Stimulated activated naive B cell treated with anti-CD40 and anti-IgM and Interleukin-4, amounts not matched to agents 10 μg/mL and 1 μg/mL and 100 μg/mL, for 72 hours (primary cell): Measurements from ENCODE around the gene IGF2.

Experiments used
- ATAC-seq, 2 donors: fragments of 150-1000 bp; cut with Tn5 transposase; replicated peaks; 2 replicates each; pipeline ENCODE4 v1.10.0; 2021; ENCODE audit warnings: moderate library complexity in 1 of 2
- DNase-seq: peaks from one replicate; pipeline ENCODE4 v3.0.0; 2021
- H3K27ac Mint-ChIP-seq: one replicate; pipeline ENCODE4 v1.8.0; 2022; ENCODE audit warnings: mild to moderate bottlenecking, mixed read lengths
- H3K27me3 Mint-ChIP-seq, 2 donors: one replicate each; pipeline ENCODE4 v1.8.0; 2022; ENCODE audit warnings: mixed read lengths in 2 of 2
- H3K36me3 Mint-ChIP-seq, 2 donors: one replicate each; pipeline ENCODE4 v1.8.0; 2022; ENCODE audit warnings: mixed read lengths in 2 of 2, mild to moderate bottlenecking in 1 of 2
- H3K4me1 Mint-ChIP-seq, 2 donors: one replicate each; pipeline ENCODE4 v1.8.0; 2022; ENCODE audit warnings: mixed read lengths in 2 of 2, mild to moderate bottlenecking in 1 of 2
- H3K4me3 Mint-ChIP-seq, 2 donors: one replicate each; pipeline ENCODE4 v1.8.0; 2022; ENCODE audit warnings: mild to moderate bottlenecking in 2 of 2, mixed read lengths in 2 of 2, moderate library complexity in 1 of 2
- H3K9me3 Mint-ChIP-seq, 2 donors: one replicate each; pipeline ENCODE4 v1.8.0; 2022; ENCODE audit warnings: mixed read lengths in 2 of 2, mild to moderate bottlenecking in 1 of 2

IGF2 gene

GRCh38 chr11:2097356-2097997 is 41.7 kb downstream of the IGF2 start:
- H3K9me3 Mint-ChIP-seq: no peaks in the 10 kb centered on the region
- H3K27ac Mint-ChIP-seq: no peak overlapping the region
- no peak for ATAC-seq
- peaks cover 3 to 6% of the 10 kb centered on the region in 2 donors for H3K4me1 Mint-ChIP-seq
- DNase-seq: no peak
- H3K27me3 Mint-ChIP-seq: peaks cover 46 to 64% of the 10 kb centered on the region in 2 donors
- H3K4me3 Mint-ChIP-seq: no peak overlapping the region
- H3K36me3 Mint-ChIP-seq: no peaks in the 10 kb centered on the region

GRCh38 chr11:2096919-2097301 is 42.3 kb downstream of the IGF2 start:
- DNase-seq: no peak
- no peak for ATAC-seq
- H3K36me3 Mint-ChIP-seq: no peaks in the 10 kb centered on the region
- H3K9me3 Mint-ChIP-seq: no peaks in the 10 kb centered on the region
- peaks cover 44 to 63% of the 10 kb centered on the region in 2 donors for H3K27me3 Mint-ChIP-seq
- H3K4me1 Mint-ChIP-seq: peaks cover 3 to 6% of the 10 kb centered on the region in 2 donors
- no peak overlapping the region for H3K4me3 Mint-ChIP-seq
- H3K27ac Mint-ChIP-seq: no peak overlapping the region

GRCh38 chr11:2096011-2096918 is 42.9 kb downstream of the IGF2 start:
- Mint-ChIP-seq H3K36me3 (no peaks in the 10 kb centered on the region), H3K9me3 (no peaks in the 10 kb centered on the region), H3K4me3 (no peak overlapping the region), H3K4me1 (peaks cover 3 to 6% of the 10 kb centered on the region in 2 donors), H3K27ac (no peak overlapping the region), H3K27me3 (peaks cover 46 to 61% of the 10 kb centered on the region in 2 donors)
- DNase-seq: no peak
- ATAC-seq: no peak

GRCh38 chr11:2095542-2095941 is 43.6 kb downstream of the IGF2 start:
- peaks cover 3 to 6% of the 10 kb centered on the region in 2 donors for H3K4me1 Mint-ChIP-seq
- H3K4me3 Mint-ChIP-seq: no peak overlapping the region
- DNase-seq (no peak), ATAC-seq (no peak)
- H3K27me3 Mint-ChIP-seq: peaks cover 46 to 59% of the 10 kb centered on the region in 2 donors
- no peak overlapping the region for H3K27ac Mint-ChIP-seq
- H3K36me3 Mint-ChIP-seq: no peaks in the 10 kb centered on the region
- H3K9me3 Mint-ChIP-seq: no peaks in the 10 kb centered on the region

GRCh38 chr11:2095198-2095520 is 44.0 kb downstream of the IGF2 start:
- H3K9me3 Mint-ChIP-seq: no peaks in the 10 kb centered on the region
- H3K4me3 Mint-ChIP-seq: no peak overlapping the region
- no peaks in the 10 kb centered on the region for H3K36me3 Mint-ChIP-seq
- peaks cover 46 to 59% of the 10 kb centered on the region in 2 donors for H3K27me3 Mint-ChIP-seq
- ATAC-seq (no peak), DNase-seq (no peak)
- H3K27ac Mint-ChIP-seq: no peak overlapping the region
- H3K4me1 Mint-ChIP-seq: peaks cover 3 to 6% of the 10 kb centered on the region in 2 donors

GRCh38 chr11:2094354-2095197 is 44.6 kb downstream of the IGF2 start:
- Mint-ChIP-seq H3K4me1 (peaks cover 3 to 6% of the 10 kb centered on the region in 2 donors), H3K27me3 (peaks cover 46 to 57% of the 10 kb centered on the region in 2 donors), H3K4me3 (no peak overlapping the region)

GRCh38 chr11:2093575-2094353 is 45.4 kb downstream of the IGF2 start:
- peak in 1 of 2 donors; percentile 37 for ATAC-seq
- Mint-ChIP-seq H3K9me3 (no peaks in the 10 kb centered on the region), H3K27me3 (peaks cover 40 to 49% of the 10 kb centered on the region in 2 donors), H3K4me1 (peaks cover 3 to 6% of the 10 kb centered on the region in 2 donors), H3K36me3 (no peaks in the 10 kb centered on the region), H3K4me3 (no peak overlapping the region), H3K27ac (no peak overlapping the region)
- DNase-seq: no peak

More at GRCh38 chr11:2094354-2095197, 44.6 kb downstream of the IGF2 start:
- H3K9me3 Mint-ChIP-seq: no peaks in the 10 kb centered on the region
- H3K27ac Mint-ChIP-seq: no peak overlapping the region
- DNase-seq: no peak
- no peaks in the 10 kb centered on the region for H3K36me3 Mint-ChIP-seq
- ATAC-seq: no peak

- peak; percentile 28 to 43 for ATAC-seq
- Mint-ChIP-seq H3K36me3 (no peaks in the 10 kb centered on the region), H3K4me3 (no peak overlapping the region), H3K9me3 (no peaks in the 10 kb centered on the region), H3K27ac (no peak overlapping the region), H3K4me1 (peaks cover 3 to 6% of the 10 kb centered on the region in 2 donors), H3K27me3 (peaks cover 45% of the 10 kb centered on the region in 2 donors)
- no peak for DNase-seq
Observed at GRCh38 chr11:2092956-2093412, 46.2 kb downstream of the IGF2 start.

GRCh38 chr11:2092464-2092910 is 46.7 kb downstream of the IGF2 start:
- Mint-ChIP-seq H3K27ac (no peak overlapping the region), H3K36me3 (no peaks in the 10 kb centered on the region), H3K4me3 (no peak overlapping the region), H3K4me1 (peaks cover 3 to 6% of the 10 kb centered on the region in 2 donors), H3K27me3 (peaks cover 42 to 45% of the 10 kb centered on the region in 2 donors), H3K9me3 (no peaks in the 10 kb centered on the region)
- DNase-seq (no peak), ATAC-seq (no peak)

GRCh38 chr11:2091786-2092463 is 47.3 kb downstream of the IGF2 start:
- Mint-ChIP-seq H3K27me3 (peaks cover 40 to 45% of the 10 kb centered on the region in 2 donors), H3K9me3 (no peaks in the 10 kb centered on the region), H3K36me3 (no peaks in the 10 kb centered on the region), H3K4me3 (no peak overlapping the region), H3K27ac (no peak overlapping the region), H3K4me1 (peaks cover 3 to 6% of the 10 kb centered on the region in 2 donors)
- ATAC-seq (no peak), DNase-seq (no peak)

- H3K27me3 Mint-ChIP-seq: peaks cover 36 to 40% of the 10 kb centered on the region in 2 donors
- ATAC-seq (no peak), DNase-seq (no peak)
- H3K36me3 Mint-ChIP-seq: no peaks in the 10 kb centered on the region
- H3K4me3 Mint-ChIP-seq: no peak overlapping the region
- H3K4me1 Mint-ChIP-seq: peaks cover 3 to 6% of the 10 kb centered on the region in 2 donors
- H3K27ac Mint-ChIP-seq: no peak overlapping the region
- H3K9me3 Mint-ChIP-seq: no peaks in the 10 kb centered on the region
Observed at GRCh38 chr11:2091112-2091746, 48.0 kb downstream of the IGF2 start.

GRCh38 chr11:2090172-2091111 is 48.7 kb downstream of the IGF2 start:
- H3K4me1 Mint-ChIP-seq: peaks cover 3 to 6% of the 10 kb centered on the region in 2 donors
- ATAC-seq (no peak), DNase-seq (no peak)
- no peak overlapping the region for H3K27ac Mint-ChIP-seq
- H3K36me3 Mint-ChIP-seq: no peaks in the 10 kb centered on the region
- no peak overlapping the region for H3K4me3 Mint-ChIP-seq
- H3K9me3 Mint-ChIP-seq: no peaks in the 10 kb centered on the region
- peaks cover 41 to 42% of the 10 kb centered on the region in 2 donors for H3K27me3 Mint-ChIP-seq
